ENCODE data around the gene CNKSR3.

CNKSR3 gene

DNA sequence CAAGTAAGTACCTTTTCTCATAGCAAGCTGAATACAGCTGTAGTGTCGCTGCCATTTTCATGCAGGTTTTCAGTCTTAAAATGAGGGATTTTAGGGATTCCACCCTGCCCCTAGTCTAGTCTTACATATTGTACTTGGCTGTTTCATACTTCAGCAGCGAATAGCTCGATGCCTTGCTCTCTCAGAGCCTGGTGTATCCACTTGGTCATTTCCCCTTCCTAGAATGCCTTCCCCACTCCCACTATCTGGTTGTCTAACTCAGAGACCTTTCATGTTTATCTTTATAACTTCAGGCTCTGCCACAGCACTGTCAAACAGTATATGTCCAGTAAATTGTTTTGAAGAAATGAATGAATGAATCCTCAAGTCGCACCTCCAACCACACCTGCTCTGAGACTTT lies 132.8 kb downstream of the CNKSR3 start:
- H3K4me3 ChIP-seq (ENCODE audit: low read length in 2 of 2): no peak overlapping the region
- no peaks in the 10 kb centered on the region for H3K27me3 ChIP-seq (ENCODE audit: control insufficient read depth in 2 of 2, insufficient read depth in 2 of 2, low read length in 2 of 2)
- H3K4me1 ChIP-seq (ENCODE audit: control insufficient read depth in 2 of 2, insufficient read depth in 2 of 2, low read length in 2 of 2): no peaks in the 10 kb centered on the region
- H3K36me3 ChIP-seq (ENCODE audit: control insufficient read depth in 2 of 2, insufficient read depth in 2 of 2, low read length in 2 of 2): no peaks in the 10 kb centered on the region
- H3K9ac ChIP-seq (ENCODE audit: low read depth in 1 of 2, low read length in 2 of 2): no peak overlapping the region
- H3K27ac ChIP-seq (ENCODE audit: low read depth in 2 of 2, low read length in 2 of 2): no peak overlapping the region
- H3K9me3 ChIP-seq (ENCODE audit: control insufficient read depth in 2 of 2, low read length in 2 of 2): no peaks in the 10 kb centered on the region

DNA sequence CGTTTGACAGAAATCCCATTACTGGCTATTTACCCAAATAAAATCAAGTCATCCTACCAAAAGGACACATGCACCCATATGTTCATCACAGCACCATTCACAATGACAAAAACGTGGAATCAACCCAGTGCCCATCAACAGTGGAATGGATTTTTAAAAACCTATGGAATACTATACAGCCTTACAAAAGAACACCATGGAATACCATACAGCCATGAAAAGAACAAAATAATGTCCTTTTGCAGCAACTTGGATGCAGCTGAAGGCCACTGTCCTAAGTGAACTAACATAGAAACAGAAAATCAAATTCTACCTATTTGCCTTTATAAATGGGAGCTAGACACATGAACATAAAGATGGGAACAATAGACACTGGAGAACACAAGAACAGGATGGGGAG lies 136.5 kb downstream of the CNKSR3 start:
- no peak overlapping the region for H3K4me3 ChIP-seq (ENCODE audit: low read length in 2 of 2)
- H3K9ac ChIP-seq (ENCODE audit: low read depth in 1 of 2, low read length in 2 of 2): no peak overlapping the region
- H3K4me1 ChIP-seq (ENCODE audit: control insufficient read depth in 2 of 2, insufficient read depth in 2 of 2, low read length in 2 of 2): no peaks in the 10 kb centered on the region
- H3K36me3 ChIP-seq (ENCODE audit: control insufficient read depth in 2 of 2, insufficient read depth in 2 of 2, low read length in 2 of 2): no peaks in the 10 kb centered on the region
- no peaks in the 10 kb centered on the region for H3K9me3 ChIP-seq (ENCODE audit: control insufficient read depth in 2 of 2, low read length in 2 of 2)
- H3K27ac ChIP-seq (ENCODE audit: low read depth in 2 of 2, low read length in 2 of 2): no peak overlapping the region
- H3K27me3 ChIP-seq (ENCODE audit: control insufficient read depth in 2 of 2, insufficient read depth in 2 of 2, low read length in 2 of 2): no peaks in the 10 kb centered on the region

DNA sequence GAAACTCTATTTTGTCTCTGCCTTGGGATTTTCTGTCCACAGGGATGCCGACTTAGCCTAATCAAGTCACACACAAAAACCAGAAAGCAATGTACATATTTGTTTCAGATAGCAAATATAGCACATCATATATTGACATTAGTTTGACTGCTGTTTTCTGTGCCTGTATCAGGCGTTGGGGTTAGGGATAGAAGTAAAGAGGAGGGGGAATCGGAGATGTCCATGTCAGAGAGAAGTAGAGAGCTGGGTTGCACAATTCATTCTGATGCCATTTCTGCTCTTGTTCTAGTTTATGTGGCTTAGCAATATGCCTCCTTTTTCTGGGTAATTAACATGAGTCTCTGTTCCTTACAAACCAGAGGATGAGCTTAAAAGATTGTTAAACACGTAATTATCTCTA lies 139.2 kb downstream of the CNKSR3 start:
- H3K27me3 ChIP-seq (ENCODE audit: control insufficient read depth in 2 of 2, insufficient read depth in 2 of 2, low read length in 2 of 2): no peaks in the 10 kb centered on the region

DNA sequence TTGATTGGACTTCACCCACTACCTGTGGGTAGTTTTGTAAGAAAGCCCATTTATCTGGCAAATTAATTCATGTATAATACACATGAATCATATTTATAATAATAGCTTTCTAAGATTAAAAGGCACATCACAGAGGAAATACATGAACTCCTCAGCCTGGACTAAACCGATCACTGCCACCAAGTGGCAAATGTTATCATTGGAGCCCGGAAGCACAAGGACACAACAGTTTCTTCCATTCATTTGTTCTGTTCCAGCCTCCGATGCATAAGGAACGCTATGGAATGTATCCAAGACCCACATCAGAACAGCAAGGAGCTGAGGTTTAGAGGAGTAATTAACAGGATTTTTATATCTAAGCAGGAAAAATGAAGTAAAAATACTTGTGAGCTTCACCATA lies 139.9 kb downstream of the CNKSR3 start:
- Histone ChIP-seq H3K4me3 (ENCODE audit: low read length in 2 of 2) (no peak overlapping the region), H3K4me1 (ENCODE audit: control insufficient read depth in 2 of 2, insufficient read depth in 2 of 2, low read length in 2 of 2) (no peaks in the 10 kb centered on the region), H3K36me3 (ENCODE audit: control insufficient read depth in 2 of 2, insufficient read depth in 2 of 2, low read length in 2 of 2) (no peaks in the 10 kb centered on the region), H3K9me3 (ENCODE audit: control insufficient read depth in 2 of 2, low read length in 2 of 2) (no peaks in the 10 kb centered on the region), H3K9ac (ENCODE audit: low read depth in 1 of 2, low read length in 2 of 2) (no peak overlapping the region), H3K27ac (ENCODE audit: low read depth in 2 of 2, low read length in 2 of 2) (no peak overlapping the region), H3K27me3 (ENCODE audit: control insufficient read depth in 2 of 2, insufficient read depth in 2 of 2, low read length in 2 of 2) (no peaks in the 10 kb centered on the region)

More for the DNA sequence above, 139.2 kb downstream of the CNKSR3 start:
- no peak overlapping the region for H3K27ac ChIP-seq (ENCODE audit: low read depth in 2 of 2, low read length in 2 of 2)
- no peaks in the 10 kb centered on the region for H3K9me3 ChIP-seq (ENCODE audit: control insufficient read depth in 2 of 2, low read length in 2 of 2)
- H3K4me1 ChIP-seq (ENCODE audit: control insufficient read depth in 2 of 2, insufficient read depth in 2 of 2, low read length in 2 of 2): no peaks in the 10 kb centered on the region
- H3K36me3 ChIP-seq (ENCODE audit: control insufficient read depth in 2 of 2, insufficient read depth in 2 of 2, low read length in 2 of 2): no peaks in the 10 kb centered on the region
- no peak overlapping the region for H3K9ac ChIP-seq (ENCODE audit: low read depth in 1 of 2, low read length in 2 of 2)
- no peak overlapping the region for H3K4me3 ChIP-seq (ENCODE audit: low read length in 2 of 2)

DNA sequence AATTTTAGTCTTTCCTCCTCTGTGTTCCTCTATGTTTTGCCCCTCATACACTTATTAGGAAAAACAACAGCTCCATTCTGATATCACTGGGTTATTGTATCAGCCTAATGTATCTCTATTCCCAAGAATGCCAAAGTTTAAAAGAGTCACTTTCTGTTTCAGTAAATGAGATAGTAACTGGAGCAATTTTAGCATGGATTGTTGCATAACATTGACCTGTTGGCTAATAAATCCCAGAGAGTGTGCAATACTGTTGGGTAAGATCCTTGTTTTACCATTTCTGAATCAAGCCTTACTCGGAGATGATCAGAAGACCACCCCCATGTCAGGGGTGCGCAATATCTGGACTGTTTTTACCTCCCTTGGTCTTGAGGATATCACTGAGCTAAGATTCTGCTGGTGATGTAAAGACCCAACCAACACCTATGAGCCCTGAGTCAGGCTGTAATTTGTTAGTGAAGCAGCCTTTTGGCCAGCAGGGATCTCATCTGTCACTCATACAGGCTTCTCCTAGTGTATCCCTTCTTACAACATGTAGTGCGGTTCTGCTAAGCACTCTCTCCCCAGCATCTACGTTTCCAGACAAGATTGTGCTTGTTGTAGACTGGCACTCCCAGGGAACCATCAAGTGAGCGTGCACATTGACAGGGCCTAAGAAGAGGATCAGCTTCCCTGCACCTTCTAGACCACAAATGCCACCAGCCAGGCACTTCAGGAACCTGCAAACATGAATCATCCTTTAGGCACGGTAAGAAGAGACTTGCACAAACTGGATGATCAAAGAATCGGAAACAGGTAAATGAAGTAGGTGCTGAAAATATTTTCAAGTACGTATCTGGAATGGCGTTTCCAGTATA lies 142.4 kb downstream of the CNKSR3 start:
- Histone ChIP-seq H3K9ac (ENCODE audit: low read depth in 1 of 2, low read length in 2 of 2) (no peak overlapping the region), H3K4me3 (ENCODE audit: low read length in 2 of 2) (no peak overlapping the region), H3K27ac (ENCODE audit: low read depth in 2 of 2, low read length in 2 of 2) (no peak overlapping the region), H3K4me1 (ENCODE audit: control insufficient read depth in 2 of 2, insufficient read depth in 2 of 2, low read length in 2 of 2) (no peaks in the 10 kb centered on the region), H3K9me3 (ENCODE audit: control insufficient read depth in 2 of 2, low read length in 2 of 2) (no peaks in the 10 kb centered on the region), H3K36me3 (ENCODE audit: control insufficient read depth in 2 of 2, insufficient read depth in 2 of 2, low read length in 2 of 2) (no peaks in the 10 kb centered on the region), H3K27me3 (ENCODE audit: control insufficient read depth in 2 of 2, insufficient read depth in 2 of 2, low read length in 2 of 2) (no peaks in the 10 kb centered on the region)

DNA sequence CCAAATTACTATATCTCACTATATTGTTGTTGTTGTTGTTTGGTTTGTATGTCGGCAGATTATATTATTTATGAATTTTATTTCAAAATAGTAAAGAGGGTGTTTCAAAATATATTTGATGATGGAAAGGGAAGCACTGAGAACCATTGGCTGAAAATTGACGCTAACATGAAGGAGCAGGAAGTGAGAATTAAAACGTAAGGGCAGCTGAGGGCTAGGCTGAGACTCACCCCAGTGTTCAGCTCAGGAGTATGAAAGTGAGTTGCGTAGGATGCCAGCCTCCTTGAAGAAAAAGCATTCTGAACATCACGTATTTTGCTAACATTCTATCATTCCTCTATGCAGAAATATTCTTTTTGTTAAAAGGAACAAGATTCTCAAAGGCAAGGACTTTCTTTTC lies 143.1 kb downstream of the CNKSR3 start:
- Histone ChIP-seq H3K27ac (ENCODE audit: low read depth in 2 of 2, low read length in 2 of 2) (no peak overlapping the region), H3K9me3 (ENCODE audit: control insufficient read depth in 2 of 2, low read length in 2 of 2) (no peaks in the 10 kb centered on the region), H3K9ac (ENCODE audit: low read depth in 1 of 2, low read length in 2 of 2) (no peak overlapping the region), H3K27me3 (ENCODE audit: control insufficient read depth in 2 of 2, insufficient read depth in 2 of 2, low read length in 2 of 2) (no peaks in the 10 kb centered on the region), H3K4me1 (ENCODE audit: control insufficient read depth in 2 of 2, insufficient read depth in 2 of 2, low read length in 2 of 2) (no peaks in the 10 kb centered on the region), H3K36me3 (ENCODE audit: control insufficient read depth in 2 of 2, insufficient read depth in 2 of 2, low read length in 2 of 2) (no peaks in the 10 kb centered on the region), H3K4me3 (ENCODE audit: low read length in 2 of 2) (no peak overlapping the region)

DNA sequence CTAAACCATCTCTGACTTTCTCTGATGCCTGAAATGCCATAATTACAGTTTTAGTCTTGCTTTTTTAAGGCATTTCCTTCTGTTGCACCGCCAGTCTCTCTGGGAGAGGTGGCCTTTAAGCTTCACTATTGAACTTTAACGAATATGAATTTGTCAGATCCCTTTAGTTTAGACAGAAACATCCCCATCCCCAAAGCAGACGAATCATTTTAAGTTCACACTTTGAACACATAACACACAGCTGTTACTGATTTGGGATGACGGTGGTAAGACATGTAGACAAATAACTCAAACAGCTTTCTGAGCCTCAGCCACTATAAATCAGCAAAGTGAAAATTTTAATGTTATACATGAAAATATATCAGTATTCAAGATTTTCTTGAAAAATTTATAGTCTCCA lies 146.7 kb downstream of the CNKSR3 start:
- no peak overlapping the region for H3K4me3 ChIP-seq (ENCODE audit: low read length in 2 of 2)
- H3K27me3 ChIP-seq (ENCODE audit: control insufficient read depth in 2 of 2, insufficient read depth in 2 of 2, low read length in 2 of 2): no peaks in the 10 kb centered on the region
- no peak overlapping the region for H3K9ac ChIP-seq (ENCODE audit: low read depth in 1 of 2, low read length in 2 of 2)
- H3K27ac ChIP-seq (ENCODE audit: low read depth in 2 of 2, low read length in 2 of 2): no peak overlapping the region
- no peaks in the 10 kb centered on the region for H3K4me1 ChIP-seq (ENCODE audit: control insufficient read depth in 2 of 2, insufficient read depth in 2 of 2, low read length in 2 of 2)
- H3K9me3 ChIP-seq (ENCODE audit: control insufficient read depth in 2 of 2, low read length in 2 of 2): no peaks in the 10 kb centered on the region
- H3K36me3 ChIP-seq (ENCODE audit: control insufficient read depth in 2 of 2, insufficient read depth in 2 of 2, low read length in 2 of 2): no peaks in the 10 kb centered on the region

DNA sequence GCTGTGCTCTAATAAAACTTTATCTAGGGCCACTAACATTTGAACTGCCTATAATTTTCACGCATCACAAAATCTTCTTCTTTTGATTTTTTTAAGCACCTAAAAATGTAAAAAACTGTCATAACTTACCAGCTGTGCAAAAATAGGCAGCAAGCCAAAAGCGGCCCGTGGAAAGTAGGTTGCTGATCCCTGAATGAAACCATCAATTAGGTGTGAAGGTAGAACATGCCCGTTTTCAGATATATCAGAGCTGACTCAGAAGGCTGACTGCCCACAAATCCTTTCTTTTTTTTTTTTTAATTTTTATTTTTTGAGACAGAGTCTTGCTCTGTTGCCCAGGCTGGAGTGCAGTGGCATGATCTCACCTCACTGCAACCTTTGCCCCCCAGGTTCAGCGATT lies 149.0 kb downstream of the CNKSR3 start:
- Histone ChIP-seq H3K27ac (ENCODE audit: low read depth in 2 of 2, low read length in 2 of 2) (no peak overlapping the region), H3K4me3 (ENCODE audit: low read length in 2 of 2) (no peak overlapping the region), H3K4me1 (ENCODE audit: control insufficient read depth in 2 of 2, insufficient read depth in 2 of 2, low read length in 2 of 2) (no peaks in the 10 kb centered on the region), H3K9ac (ENCODE audit: low read depth in 1 of 2, low read length in 2 of 2) (no peak overlapping the region), H3K27me3 (ENCODE audit: control insufficient read depth in 2 of 2, insufficient read depth in 2 of 2, low read length in 2 of 2) (no peaks in the 10 kb centered on the region), H3K36me3 (ENCODE audit: control insufficient read depth in 2 of 2, insufficient read depth in 2 of 2, low read length in 2 of 2) (no peaks in the 10 kb centered on the region), H3K9me3 (ENCODE audit: control insufficient read depth in 2 of 2, low read length in 2 of 2) (no peaks in the 10 kb centered on the region)

DNA sequence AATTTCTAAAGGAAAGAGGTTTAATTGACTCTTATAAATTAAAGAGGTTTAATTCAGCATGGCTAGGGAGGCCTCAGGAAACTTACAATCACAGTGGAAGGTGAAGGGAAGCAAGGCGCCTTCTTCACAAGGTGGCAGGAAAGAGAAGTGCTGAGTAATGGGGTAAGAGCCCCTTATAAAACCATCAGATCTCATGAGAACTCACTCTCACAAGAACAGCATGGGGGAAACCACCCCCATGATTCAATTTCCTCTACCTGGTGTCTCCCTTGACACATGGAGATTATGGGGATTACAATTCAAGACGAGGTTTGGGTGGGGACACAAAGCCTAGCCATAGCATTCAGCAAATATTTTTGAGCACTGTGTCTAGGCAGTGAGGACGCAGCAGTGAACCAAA lies 150.0 kb downstream of the CNKSR3 start:
- Histone ChIP-seq H3K9me3 (ENCODE audit: control insufficient read depth in 2 of 2, low read length in 2 of 2) (no peaks in the 10 kb centered on the region), H3K36me3 (ENCODE audit: control insufficient read depth in 2 of 2, insufficient read depth in 2 of 2, low read length in 2 of 2) (no peaks in the 10 kb centered on the region), H3K4me3 (ENCODE audit: low read length in 2 of 2) (no peak overlapping the region), H3K9ac (ENCODE audit: low read depth in 1 of 2, low read length in 2 of 2) (no peak overlapping the region), H3K4me1 (ENCODE audit: control insufficient read depth in 2 of 2, insufficient read depth in 2 of 2, low read length in 2 of 2) (no peaks in the 10 kb centered on the region), H3K27me3 (ENCODE audit: control insufficient read depth in 2 of 2, insufficient read depth in 2 of 2, low read length in 2 of 2) (no peaks in the 10 kb centered on the region), H3K27ac (ENCODE audit: low read depth in 2 of 2, low read length in 2 of 2) (no peak overlapping the region)

DNA sequence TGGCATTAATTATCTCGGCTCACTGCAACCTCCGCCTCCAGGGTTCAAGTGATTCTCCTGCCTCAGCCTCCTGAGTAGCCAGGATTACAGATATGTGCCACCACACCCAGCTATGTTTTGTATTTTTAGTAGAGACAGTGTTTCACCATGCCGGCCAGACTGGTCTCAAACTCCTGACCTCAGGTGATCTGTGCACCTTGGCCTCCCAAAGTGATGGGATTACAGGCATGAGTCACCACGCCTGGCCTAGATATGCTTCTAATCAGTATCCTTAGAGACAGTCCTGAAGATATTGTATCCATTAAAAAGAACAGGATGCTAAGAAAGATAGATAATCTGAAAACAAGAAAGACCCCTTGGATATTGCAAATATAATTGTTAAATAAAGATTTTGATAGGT lies 150.8 kb downstream of the CNKSR3 start:
- no peak overlapping the region for H3K4me3 ChIP-seq (ENCODE audit: low read length in 2 of 2)
- H3K36me3 ChIP-seq (ENCODE audit: control insufficient read depth in 2 of 2, insufficient read depth in 2 of 2, low read length in 2 of 2): no peaks in the 10 kb centered on the region
- no peaks in the 10 kb centered on the region for H3K27me3 ChIP-seq (ENCODE audit: control insufficient read depth in 2 of 2, insufficient read depth in 2 of 2, low read length in 2 of 2)
- no peak overlapping the region for H3K9ac ChIP-seq (ENCODE audit: low read depth in 1 of 2, low read length in 2 of 2)
- no peaks in the 10 kb centered on the region for H3K9me3 ChIP-seq (ENCODE audit: control insufficient read depth in 2 of 2, low read length in 2 of 2)
- peak overlapping the region in 1 of 2 donors; percentile 16 for H3K27ac ChIP-seq (ENCODE audit: low read depth in 2 of 2, low read length in 2 of 2)
- H3K4me1 ChIP-seq (ENCODE audit: control insufficient read depth in 2 of 2, insufficient read depth in 2 of 2, low read length in 2 of 2): no peaks in the 10 kb centered on the region
